A549 (cell line): ENCODE measurements around the gene ARHGAP4. TPM values are rescaled to one million over a fixed set of nuclear protein-coding genes. Genes with fewer than 3 reads are reported as not detected.

Source experiments
- ATAC-seq, 2 experiments: fragments of 200-7000 bp in 1 of 2; fragments of >200 bp in 1 of 2; cut with Nextera tagmentation in 1 of 2; cut with Tn5 transposase in 1 of 2; 3 replicates each; pipeline versions ENCODE4 v1.8.0 to v1.9.1; 2018 to 2020; ENCODE audit warnings: mild to moderate bottlenecking in 1 of 2, moderate library complexity in 1 of 2
- CTCF ChIA-PET: fragments of 300-600 bp; sonication (Branson Sonifier 250); formaldehyde crosslinking; extraction: SDS; loops from one replicate; lab custom pipeline; 2021; ENCODE audit warnings: antibody characterized with exemption, inconsistent platforms; lab: Yijun Ruan, JAX
- POLR2A ChIA-PET: fragments of 350-600 bp; formaldehyde crosslinking; extraction: SDS; loops from one replicate; lab custom pipeline; 2021; ENCODE audit warnings: antibody characterized with exemption, inconsistent platforms; lab: Yijun Ruan, JAX
- DNase-seq, 2 experiments: peaks; one replicate each; pipeline versions ENCODE4 v3.0.0 to v3.0.0-alpha.2; 2011 to 2016; ENCODE audit warnings: low read depth in 1 of 2, low spot score in 1 of 2
- FAIRE-seq: peaks from 2 replicates; lab custom pipeline; 2011; peaks lifted over from hg19 to GRCh38; lab: Jason Lieb, UNC
- H3K27ac ChIP-seq, 2 experiments: fragments of >200 bp; sonication (Bioruptor Twin); formaldehyde crosslinking; 3 replicates each; pipeline ENCODE4 v1.5.1; 2016 to 2017
- H3K4me1 ChIP-seq: fragments of >200 bp; sonication (Bioruptor Twin); formaldehyde crosslinking; 3 replicates; pipeline ENCODE4 v1.6.1; 2016
- H3K4me2 ChIP-seq: fragments of >200 bp; sonication (Bioruptor Twin); formaldehyde crosslinking; 3 replicates; pipeline ENCODE4 v1.6.1; 2016
- H3K4me3 ChIP-seq: fragments of >200 bp; sonication (Bioruptor Twin); formaldehyde crosslinking; 3 replicates; pipeline ENCODE4 v1.5.1; 2016
- H3K9me3 ChIP-seq: fragments of >200 bp; sonication (Bioruptor Twin); formaldehyde crosslinking; 3 replicates; pipeline ENCODE4 v1.6.1; 2016
- BHLHE40 ChIP-seq: IDR thresholded peaks from 2 replicates; pipeline ENCODE4 v1.6.1; 2012; ENCODE audit warnings: low read depth, low read length, inconsistent platforms
- CEBPB ChIP-seq, 2 experiments: fragments of >200 bp in 1 of 2; sonication (Bioruptor Twin) in 1 of 2; formaldehyde crosslinking in 1 of 2; IDR thresholded peaks; 2 replicates each; pipeline ENCODE4 v1.6.1; 2012 to 2016
- EHF ChIP-seq: fragments of 250-450 bp; sonication (Bioruptor Pico); IDR thresholded peaks from 2 replicates; pipeline ENCODE4 v1.5.0; 2020; ENCODE audit warnings: mild to moderate bottlenecking
- ESRRA ChIP-seq: fragments of 150-350 bp; IDR thresholded peaks from 2 replicates; pipeline ENCODE4 v1.6.1; 2014; ENCODE audit warnings: mild to moderate bottlenecking, low read length, borderline replicate concordance
- FOSB ChIP-seq: fragments of 250-450 bp; sonication (Bioruptor Pico); IDR thresholded peaks from 2 replicates; pipeline ENCODE4 v1.5.0; 2020; ENCODE audit warnings: mild to moderate bottlenecking, moderate library complexity
- HOXB5 ChIP-seq: fragments of 250-450 bp; sonication (Bioruptor Pico); IDR thresholded peaks from 2 replicates; pipeline ENCODE4 v1.5.0; 2020; ENCODE audit warnings: mild to moderate bottlenecking, moderate library complexity
- JUNB ChIP-seq: fragments of >200 bp; sonication (Bioruptor Twin); formaldehyde crosslinking; IDR thresholded peaks from 2 replicates; pipeline ENCODE4 v1.6.1; 2016
- KDM5A ChIP-seq: fragments of 200-600 bp; sonication (generic); IDR thresholded peaks from 2 replicates; pipeline ENCODE4 v1.6.1; 2016; ENCODE audit warnings: antibody characterized with exemption, mild to moderate bottlenecking
- MAX ChIP-seq: IDR thresholded peaks from 2 replicates; pipeline ENCODE4 v1.6.1; 2012
- MYC ChIP-seq: IDR thresholded peaks from 2 replicates; pipeline ENCODE4 v1.6.1; 2012; ENCODE audit warnings: mild to moderate bottlenecking, inconsistent platforms, low read length, improper control_type of control experiment, borderline replicate concordance
- NR3C1 ChIP-seq: fragments of >200 bp; sonication (Bioruptor Twin); formaldehyde crosslinking; IDR thresholded peaks from 3 replicates; pipeline ENCODE4 v1.6.1; 2017
- POLR2AphosphoS2 ChIP-seq: conservative IDR thresholded peaks from 2 replicates; pipeline ENCODE4 v1.6.1; 2012; ENCODE audit warnings: low read length, improper control_type of control experiment, inconsistent platforms
- RAD21 ChIP-seq, 2 experiments: fragments of >200 bp in 1 of 2; sonication (Bioruptor Twin) in 1 of 2; formaldehyde crosslinking in 1 of 2; IDR thresholded peaks in 1 of 2; conservative IDR thresholded peaks in 1 of 2; 2 replicates in 1 of 2; 3 replicates in 1 of 2; pipeline ENCODE4 v1.6.1; 2012 to 2018; ENCODE audit warnings: inconsistent platforms in 1 of 2
- RARB ChIP-seq: fragments of 250-450 bp; sonication (Bioruptor Pico); IDR thresholded peaks from 2 replicates; pipeline ENCODE4 v1.8.0; 2021; ENCODE audit warnings: mild to moderate bottlenecking, moderate library complexity
- RCOR1 ChIP-seq: fragments of 150-350 bp; IDR thresholded peaks from 2 replicates; pipeline ENCODE4 v1.6.1; 2014; ENCODE audit warnings: antibody characterized with exemption, low read length, low read depth
- SMC3 ChIP-seq: fragments of >200 bp; sonication (Bioruptor Twin); formaldehyde crosslinking; IDR thresholded peaks from 3 replicates; pipeline ENCODE4 v1.6.1; 2018; ENCODE audit warnings: inconsistent platforms
- TFCP2L1 ChIP-seq: fragments of 250-450 bp; sonication (Bioruptor Pico); IDR thresholded peaks from 2 replicates; pipeline ENCODE4 v1.5.0; 2021; ENCODE audit warnings: mild to moderate bottlenecking
- USF2 ChIP-seq: fragments of 450-650 bp; IDR thresholded peaks from 2 replicates; pipeline ENCODE4 v1.6.1; 2014; ENCODE audit warnings: antibody characterized with exemption
- ZFP36 ChIP-seq: fragments of 450-650 bp; IDR thresholded peaks from 2 replicates; pipeline ENCODE4 v1.6.1; 2014; ENCODE audit warnings: borderline replicate concordance; ENCODE audit not compliant: partially characterized antibody
- ZNF302 ChIP-seq: fragments of 250-450 bp; sonication (Bioruptor Pico); IDR thresholded peaks from 2 replicates; pipeline ENCODE4 v1.9.0; 2021; ENCODE audit warnings: inconsistent platforms, mild to moderate bottlenecking, moderate library complexity
- ZSCAN20 ChIP-seq: fragments of 250-450 bp; sonication (Bioruptor Pico); IDR thresholded peaks from 2 replicates; pipeline ENCODE4 v1.8.0; 2022; ENCODE audit warnings: mild to moderate bottlenecking, moderate library complexity
- WGBS: methylation state at CpG from one replicate; pipeline ENCODE4 v1.1.6; 2017; ENCODE audit errors: missing lambda C conversion rate; 5-methylcytosine and 5-hydroxymethylcytosine counted together
- polyA plus RNA-seq, 4 experiments: library from polyadenylated mRNA; depleted of rRNA in 3 of 4; stranded (reverse); fragments of >200 nt; fragmentation: RNase III in 1 of 4; extraction: RNeasy Plus Mini Kit Qiagen cat#74134 plus additional on column Dnase treatment in 1 of 4; gene quantifications; 2 replicates in 3 of 4; 3 replicates in 1 of 4; pipeline ENCODE4 v1.2.3, GENCODE V29; 2011 to 2017
- TF ChIP-seq, protein P1 (sequence below): IDR thresholded peaks from 2 replicates; pipeline ENCODE4 v1.6.1; 2012; ENCODE audit warnings: low read depth, borderline replicate concordance
- TF ChIP-seq, protein P2 (sequence below): fragments of >200 bp; sonication (Bioruptor Twin); formaldehyde crosslinking; IDR thresholded peaks from 3 replicates; pipeline ENCODE4 v1.6.1; 2016
- TF ChIP-seq, protein P3 (sequence below): fragments of >200 bp; sonication (Bioruptor Twin); formaldehyde crosslinking; IDR thresholded peaks from 3 replicates; pipeline ENCODE4 v1.5.1; 2016

The ARHGAP4 gene
- polyA plus RNA-seq, 2 of the 4 experiments (the other 2 are of a cell fraction), result 0.78 to 0.98 TPM

- ATAC-seq (peak; percentile 83 to 91), FAIRE-seq (peak; percentile 99), DNase-seq (peak; percentile 72 to 87)
- Histone ChIP-seq H3K4me3 (no peak overlapping the region), H3K27ac (peak overlapping the region in 1 of 2 experiments; percentile 68; a peak in 2 of 6 replicates), H3K4me1 (peaks cover 3% of the 10 kb centered on the region; the same call in 1 of the 3 replicates), H3K4me2 (no peak overlapping the region), H3K9me3 (no peaks in the 10 kb centered on the region)
- POLR2A ChIA-PET, result interaction anchor here (1.0 kb wide), 1 partner anchor 19 kb away, joined by 6 read pairs; no protein-coding TSS in a partner anchor
- TF ChIP-seq SMC3 (peak; percentile 73), RAD21 (conservative IDR thresholded peaks at IDR 0.05 in 1 of 2, IDR thresholded peaks at IDR 0.05 in 1 of 2) (peak; percentile 59 to 61), MAX (peak; percentile 53), NR3C1 (no peak), RARB (no peak), ZNF302 (no peak), CEBPB (IDR thresholded peaks at IDR 0.05) (no peak), POLR2AphosphoS2 (peak; percentile 66; the same call in 1 of the 2 replicates), ESRRA (no peak), MYC (no peak), ZSCAN20 (CRISPR knock-in tag) (no peak), RCOR1 (no peak), JUNB (no peak), TFCP2L1 (CRISPR knock-in tag) (no peak), USF2 (no peak), HOXB5 (CRISPR knock-in tag) (no peak), FOSB (no peak), KDM5A (no peak), BHLHE40 (no peak), ZFP36 (no peak), EHF (CRISPR knock-in tag) (no peak)
- TF ChIP-seq, protein P1, sequence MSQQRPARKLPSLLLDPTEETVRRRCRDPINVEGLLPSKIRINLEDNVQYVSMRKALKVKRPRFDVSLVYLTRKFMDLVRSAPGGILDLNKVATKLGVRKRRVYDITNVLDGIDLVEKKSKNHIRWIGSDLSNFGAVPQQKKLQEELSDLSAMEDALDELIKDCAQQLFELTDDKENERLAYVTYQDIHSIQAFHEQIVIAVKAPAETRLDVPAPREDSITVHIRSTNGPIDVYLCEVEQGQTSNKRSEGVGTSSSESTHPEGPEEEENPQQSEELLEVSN, result 0 out of 2 replicates have a peak, but pooled peaks have one; percentile 23
- TF ChIP-seq, protein P2, sequence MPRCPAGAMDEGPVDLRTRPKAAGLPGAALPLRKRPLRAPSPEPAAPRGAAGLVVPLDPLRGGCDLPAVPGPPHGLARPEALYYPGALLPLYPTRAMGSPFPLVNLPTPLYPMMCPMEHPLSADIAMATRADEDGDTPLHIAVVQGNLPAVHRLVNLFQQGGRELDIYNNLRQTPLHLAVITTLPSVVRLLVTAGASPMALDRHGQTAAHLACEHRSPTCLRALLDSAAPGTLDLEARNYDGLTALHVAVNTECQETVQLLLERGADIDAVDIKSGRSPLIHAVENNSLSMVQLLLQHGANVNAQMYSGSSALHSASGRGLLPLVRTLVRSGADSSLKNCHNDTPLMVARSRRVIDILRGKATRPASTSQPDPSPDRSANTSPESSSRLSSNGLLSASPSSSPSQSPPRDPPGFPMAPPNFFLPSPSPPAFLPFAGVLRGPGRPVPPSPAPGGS, result no peak
- TF ChIP-seq, protein P3, sequence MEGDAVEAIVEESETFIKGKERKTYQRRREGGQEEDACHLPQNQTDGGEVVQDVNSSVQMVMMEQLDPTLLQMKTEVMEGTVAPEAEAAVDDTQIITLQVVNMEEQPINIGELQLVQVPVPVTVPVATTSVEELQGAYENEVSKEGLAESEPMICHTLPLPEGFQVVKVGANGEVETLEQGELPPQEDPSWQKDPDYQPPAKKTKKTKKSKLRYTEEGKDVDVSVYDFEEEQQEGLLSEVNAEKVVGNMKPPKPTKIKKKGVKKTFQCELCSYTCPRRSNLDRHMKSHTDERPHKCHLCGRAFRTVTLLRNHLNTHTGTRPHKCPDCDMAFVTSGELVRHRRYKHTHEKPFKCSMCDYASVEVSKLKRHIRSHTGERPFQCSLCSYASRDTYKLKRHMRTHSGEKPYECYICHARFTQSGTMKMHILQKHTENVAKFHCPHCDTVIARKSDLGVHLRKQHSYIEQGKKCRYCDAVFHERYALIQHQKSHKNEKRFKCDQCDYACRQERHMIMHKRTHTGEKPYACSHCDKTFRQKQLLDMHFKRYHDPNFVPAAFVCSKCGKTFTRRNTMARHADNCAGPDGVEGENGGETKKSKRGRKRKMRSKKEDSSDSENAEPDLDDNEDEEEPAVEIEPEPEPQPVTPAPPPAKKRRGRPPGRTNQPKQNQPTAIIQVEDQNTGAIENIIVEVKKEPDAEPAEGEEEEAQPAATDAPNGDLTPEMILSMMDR, result peak; percentile 92
- CTCF ChIA-PET, result interaction anchor here (0.7 to 17.9 kb wide), 34 partner anchors 9 to 1006 kb away, joined by 3 to 363 read pairs (median 4); partner anchors contain the start of genes ARHGAP4, HCFC1, NAA10 and PLXNB3
- WGBS, result 29% methylated on average over 14 of the region's 19 CpGs
Observed at GRCh38 chrX:153947009-153947769, 21.1 kb upstream of the ARHGAP4 start.
